SU-DHL-6 (cell line): ENCODE results near the gene MARVELD1.

ENCODE experiments used
- EZH2phosphoT487 ChIP-seq: fragments of 200-600 bp; sonication (generic), shearing (Covaris generic); conservative IDR thresholded peaks from 2 replicates; pipeline ENCODE4 v1.6.1; 2018; ENCODE audit warnings: mild to moderate bottlenecking, antibody characterized with exemption, low read length, moderate library complexity, mixed read lengths
- TF ChIP-seq, protein P1 (sequence below): fragments of 200-600 bp; sonication (generic); IDR thresholded peaks from one replicate; pipeline ENCODE4 v1.5.1; 2017; ENCODE audit warnings: antibody characterized with exemption, mild to moderate bottlenecking, low read length, moderate library complexity; ENCODE audit not compliant: insufficient read depth, poor library complexity, severe bottlenecking

DNA sequence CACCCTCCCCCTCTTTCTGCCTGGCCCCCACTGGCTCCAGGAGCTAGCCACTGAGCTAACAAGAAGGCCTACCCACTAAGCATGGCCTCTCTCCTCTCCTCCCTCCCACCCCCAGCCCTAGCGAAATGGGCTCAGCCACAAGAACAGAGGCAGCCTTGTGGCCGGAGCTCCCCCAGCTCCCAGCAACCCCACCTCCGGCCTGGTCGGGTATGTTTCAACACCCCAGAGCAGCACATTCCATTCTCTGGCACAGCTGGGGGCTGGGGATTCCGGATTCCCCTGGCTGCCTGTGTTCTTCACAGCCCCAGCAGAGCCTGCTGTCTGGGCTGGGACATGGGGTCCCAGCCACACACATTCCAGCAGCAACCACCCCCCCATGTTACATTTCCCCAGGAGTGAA lies 49.3 kb downstream of the MARVELD1 start:
- TF ChIP-seq, protein P1, sequence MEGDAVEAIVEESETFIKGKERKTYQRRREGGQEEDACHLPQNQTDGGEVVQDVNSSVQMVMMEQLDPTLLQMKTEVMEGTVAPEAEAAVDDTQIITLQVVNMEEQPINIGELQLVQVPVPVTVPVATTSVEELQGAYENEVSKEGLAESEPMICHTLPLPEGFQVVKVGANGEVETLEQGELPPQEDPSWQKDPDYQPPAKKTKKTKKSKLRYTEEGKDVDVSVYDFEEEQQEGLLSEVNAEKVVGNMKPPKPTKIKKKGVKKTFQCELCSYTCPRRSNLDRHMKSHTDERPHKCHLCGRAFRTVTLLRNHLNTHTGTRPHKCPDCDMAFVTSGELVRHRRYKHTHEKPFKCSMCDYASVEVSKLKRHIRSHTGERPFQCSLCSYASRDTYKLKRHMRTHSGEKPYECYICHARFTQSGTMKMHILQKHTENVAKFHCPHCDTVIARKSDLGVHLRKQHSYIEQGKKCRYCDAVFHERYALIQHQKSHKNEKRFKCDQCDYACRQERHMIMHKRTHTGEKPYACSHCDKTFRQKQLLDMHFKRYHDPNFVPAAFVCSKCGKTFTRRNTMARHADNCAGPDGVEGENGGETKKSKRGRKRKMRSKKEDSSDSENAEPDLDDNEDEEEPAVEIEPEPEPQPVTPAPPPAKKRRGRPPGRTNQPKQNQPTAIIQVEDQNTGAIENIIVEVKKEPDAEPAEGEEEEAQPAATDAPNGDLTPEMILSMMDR = no peak
- TF ChIP-seq EZH2phosphoT487 = no peak
